ENCODE results near the gene TMEM151A.

DNA sequence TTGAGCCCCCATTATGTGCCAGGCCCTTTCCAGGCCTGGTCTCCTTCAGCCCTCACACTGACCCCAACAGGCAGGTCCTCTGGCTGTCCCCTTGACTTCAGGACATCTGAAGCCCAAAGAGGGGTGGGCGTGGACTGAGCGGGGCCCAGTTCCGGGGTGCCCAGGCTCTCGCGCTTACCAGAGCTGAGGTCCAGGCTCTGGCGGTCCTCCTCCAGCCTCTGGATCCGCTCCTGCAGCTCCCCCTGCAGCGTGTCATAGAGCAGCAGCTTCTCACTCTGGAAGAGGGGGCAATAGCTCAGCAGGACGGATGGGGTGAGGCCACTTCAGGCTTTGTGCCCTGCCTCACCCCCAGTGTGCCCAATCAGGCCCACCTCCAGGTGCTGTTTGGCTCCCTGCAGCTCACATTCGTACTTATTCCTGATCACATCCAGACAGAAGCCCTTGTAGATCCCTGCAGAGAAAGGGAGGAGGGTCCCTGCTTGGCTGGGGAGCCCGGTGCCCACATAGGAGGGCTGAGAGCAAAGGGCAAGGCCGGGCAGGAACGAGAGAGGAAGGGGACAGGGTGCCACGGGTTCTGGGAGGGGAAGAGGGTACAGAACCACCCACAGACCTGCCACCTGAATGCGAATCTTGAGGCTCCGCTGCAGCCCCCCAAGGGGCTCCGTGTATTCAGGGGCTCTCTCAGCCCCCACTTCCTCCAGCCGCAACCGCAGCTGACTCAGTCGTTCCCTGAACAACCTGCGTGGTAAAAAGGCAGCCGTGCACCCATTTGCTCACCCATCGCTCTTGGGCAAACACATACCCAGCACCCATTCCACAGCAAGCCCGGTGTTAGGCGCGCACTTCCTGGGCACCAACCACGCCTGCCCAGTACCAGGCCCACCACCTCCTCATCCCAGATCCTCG lies 49.2 kb downstream of the TMEM151A start:
- no peak for TF ChIP-seq CTCF (IDR thresholded peaks at IDR 0.05)
- no peak for TF ChIP-seq POLR2A (IDR thresholded peaks at IDR 0.05)

Data from Peyer's patch (tissue), 4 donors.